GM12872 (cell line): ENCODE data around the gene ZBTB46.

ENCODE experiments used
- TF ChIP-seq, protein P1 (sequence below): IDR thresholded peaks from 3 replicates; pipeline ENCODE4 v1.5.1; 2011; ENCODE audit warnings: low read depth, mild to moderate bottlenecking, low read length, moderate library complexity; ENCODE audit not compliant: insufficient read depth

ZBTB46 gene

GRCh38 chr20:63804308-63804636, 26.8 kb downstream of the ZBTB46 start:
- TF ChIP-seq, protein P1, sequence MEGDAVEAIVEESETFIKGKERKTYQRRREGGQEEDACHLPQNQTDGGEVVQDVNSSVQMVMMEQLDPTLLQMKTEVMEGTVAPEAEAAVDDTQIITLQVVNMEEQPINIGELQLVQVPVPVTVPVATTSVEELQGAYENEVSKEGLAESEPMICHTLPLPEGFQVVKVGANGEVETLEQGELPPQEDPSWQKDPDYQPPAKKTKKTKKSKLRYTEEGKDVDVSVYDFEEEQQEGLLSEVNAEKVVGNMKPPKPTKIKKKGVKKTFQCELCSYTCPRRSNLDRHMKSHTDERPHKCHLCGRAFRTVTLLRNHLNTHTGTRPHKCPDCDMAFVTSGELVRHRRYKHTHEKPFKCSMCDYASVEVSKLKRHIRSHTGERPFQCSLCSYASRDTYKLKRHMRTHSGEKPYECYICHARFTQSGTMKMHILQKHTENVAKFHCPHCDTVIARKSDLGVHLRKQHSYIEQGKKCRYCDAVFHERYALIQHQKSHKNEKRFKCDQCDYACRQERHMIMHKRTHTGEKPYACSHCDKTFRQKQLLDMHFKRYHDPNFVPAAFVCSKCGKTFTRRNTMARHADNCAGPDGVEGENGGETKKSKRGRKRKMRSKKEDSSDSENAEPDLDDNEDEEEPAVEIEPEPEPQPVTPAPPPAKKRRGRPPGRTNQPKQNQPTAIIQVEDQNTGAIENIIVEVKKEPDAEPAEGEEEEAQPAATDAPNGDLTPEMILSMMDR = no peak

DNA sequence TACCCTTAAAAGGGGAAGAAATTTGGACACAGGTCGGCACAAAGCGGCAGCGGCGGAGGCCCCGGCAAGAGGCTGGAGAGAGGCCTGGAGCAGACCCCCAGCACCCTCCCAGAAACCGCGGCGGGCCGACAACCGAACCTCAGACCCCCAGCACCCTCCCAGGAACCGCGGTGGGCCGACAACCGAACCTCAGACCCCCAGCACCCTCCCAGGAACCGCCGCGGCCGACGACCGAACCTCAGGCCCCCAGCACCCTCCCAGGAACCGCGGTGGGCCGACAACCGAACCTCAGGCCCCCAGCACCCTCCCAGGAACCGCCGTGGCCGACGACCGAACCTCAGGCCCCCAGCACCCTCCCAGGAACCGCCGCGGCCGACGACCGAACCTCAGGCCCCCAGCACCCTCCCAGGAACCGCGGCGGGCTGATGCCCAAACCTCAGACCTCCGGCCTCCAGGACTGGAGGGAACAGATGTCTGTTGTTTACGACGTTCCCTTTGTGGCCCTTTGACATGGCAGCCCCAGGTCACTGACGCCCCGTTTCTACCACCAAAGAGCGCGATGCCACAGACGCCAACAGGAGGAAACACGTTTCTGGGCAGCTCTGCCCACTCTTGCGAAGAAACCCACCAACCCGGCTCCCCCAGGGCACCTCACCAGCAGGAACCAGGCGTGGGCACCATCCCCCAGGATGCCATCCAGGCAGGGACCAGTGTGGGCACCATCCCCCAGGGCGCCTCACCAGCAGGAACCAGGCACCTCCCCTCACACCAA, 28.4 kb downstream of the ZBTB46 start:
- TF ChIP-seq, protein P1 = no peak

- TF ChIP-seq, protein P1 = no peak
Observed at GRCh38 chr20:63795178-63795830, 35.8 kb downstream of the ZBTB46 start.

GRCh38 chr20:63794614-63795013, 36.5 kb downstream of the ZBTB46 start:
- TF ChIP-seq, protein P1 = no peak

DNA sequence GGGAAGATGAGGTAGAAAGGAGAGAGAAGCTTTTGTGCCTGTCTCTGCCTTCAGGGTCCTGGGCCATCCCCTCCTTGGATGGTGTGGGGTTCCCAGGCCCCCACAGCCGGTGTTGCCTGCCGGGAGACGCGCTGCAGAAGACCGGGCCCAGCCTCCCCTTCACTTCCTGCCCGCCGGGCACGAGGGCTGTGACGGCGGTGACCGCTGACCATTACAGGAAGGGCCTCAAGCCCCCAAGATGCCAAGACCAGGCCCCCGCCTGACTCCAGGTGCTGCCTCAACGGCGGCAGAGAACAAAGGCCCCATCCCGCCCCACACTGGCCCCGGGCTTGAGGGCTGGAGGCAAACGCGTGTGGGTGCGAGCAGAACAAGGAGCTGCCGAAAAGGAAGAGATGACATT, 38.2 kb downstream of the ZBTB46 start:
- TF ChIP-seq, protein P1 = no peak

- TF ChIP-seq, protein P1 = no peak
Observed at GRCh38 chr20:63791497-63792156, 39.4 kb downstream of the ZBTB46 start.

DNA sequence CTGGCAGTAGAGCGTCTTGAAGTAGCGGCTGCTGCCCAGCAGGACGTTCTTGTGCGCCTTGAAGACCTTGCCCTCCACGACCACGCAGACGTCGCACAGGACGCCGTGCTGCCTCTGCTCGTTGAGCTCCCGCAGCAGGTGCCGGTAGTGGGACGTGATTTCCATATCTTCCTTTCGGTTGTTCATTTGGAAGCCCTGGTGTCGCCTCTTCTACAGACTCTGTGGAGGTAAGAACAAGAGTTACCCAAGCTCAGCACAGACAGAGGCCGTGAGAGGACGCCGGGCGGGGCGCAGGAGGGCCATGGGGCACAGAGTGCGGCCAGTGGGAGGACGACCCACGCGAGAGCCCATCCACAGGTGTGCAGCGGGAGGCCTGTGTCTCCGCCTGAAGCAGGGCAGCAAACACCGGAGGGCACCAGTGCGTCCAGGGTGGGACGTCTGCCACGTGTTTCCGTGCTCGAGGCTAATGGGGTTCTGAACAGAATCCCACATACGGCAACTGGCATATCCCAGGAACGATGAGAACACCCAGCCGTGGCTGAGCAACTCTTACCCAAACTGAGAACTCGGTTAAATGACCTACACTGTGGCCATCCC, 40.4 kb downstream of the ZBTB46 start:
- TF ChIP-seq, protein P1 = no peak
